Fibroblast of skin of right biceps (primary cell): Measurements from ENCODE around the gene SERPINA3.
"Not testable (repeated sequence)": the region's sequence is repeated elsewhere in the genome, so short reads cannot be mapped to it uniquely, and the experiment has no call there.

Experiments
- DNase-seq: peaks from one replicate; pipeline ENCODE4 v3.0.0-alpha.2; 2013

SERPINA3 gene

GRCh38 chr14:94586635-94587034 is 25.6 kb upstream of the SERPINA3 start:
- no peak for DNase-seq

GRCh38 chr14:94588311-94588710 is 23.9 kb upstream of the SERPINA3 start:
- DNase-seq, result no peak

GRCh38 chr14:94591073-94591472 is 21.1 kb upstream of the SERPINA3 start:
- no peak for DNase-seq

- no peak for DNase-seq
Observed at GRCh38 chr14:94591871-94592270, 20.3 kb upstream of the SERPINA3 start.

- no peak for DNase-seq
Observed at GRCh38 chr14:94592457-94592856, 19.7 kb upstream of the SERPINA3 start.

DNA sequence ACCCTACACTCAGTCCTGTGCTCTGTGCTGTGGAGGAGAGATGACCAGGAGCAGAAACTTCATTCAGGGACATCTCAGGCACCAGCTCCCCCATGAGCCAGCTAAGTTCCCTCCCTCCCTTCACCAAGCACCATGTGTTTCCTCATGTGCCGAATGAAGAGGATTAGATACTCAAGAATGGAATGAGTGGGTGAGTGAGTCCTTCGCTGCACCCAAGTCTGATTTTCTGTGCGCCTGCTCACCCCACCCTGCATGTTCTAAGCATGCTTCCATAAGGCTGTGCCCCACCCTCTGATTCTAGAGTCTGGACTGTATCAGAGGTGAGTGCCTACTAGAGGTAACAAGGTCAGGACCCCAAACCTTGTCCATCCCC is 18.8 kb upstream of the SERPINA3 start:
- no peak for DNase-seq

DNA sequence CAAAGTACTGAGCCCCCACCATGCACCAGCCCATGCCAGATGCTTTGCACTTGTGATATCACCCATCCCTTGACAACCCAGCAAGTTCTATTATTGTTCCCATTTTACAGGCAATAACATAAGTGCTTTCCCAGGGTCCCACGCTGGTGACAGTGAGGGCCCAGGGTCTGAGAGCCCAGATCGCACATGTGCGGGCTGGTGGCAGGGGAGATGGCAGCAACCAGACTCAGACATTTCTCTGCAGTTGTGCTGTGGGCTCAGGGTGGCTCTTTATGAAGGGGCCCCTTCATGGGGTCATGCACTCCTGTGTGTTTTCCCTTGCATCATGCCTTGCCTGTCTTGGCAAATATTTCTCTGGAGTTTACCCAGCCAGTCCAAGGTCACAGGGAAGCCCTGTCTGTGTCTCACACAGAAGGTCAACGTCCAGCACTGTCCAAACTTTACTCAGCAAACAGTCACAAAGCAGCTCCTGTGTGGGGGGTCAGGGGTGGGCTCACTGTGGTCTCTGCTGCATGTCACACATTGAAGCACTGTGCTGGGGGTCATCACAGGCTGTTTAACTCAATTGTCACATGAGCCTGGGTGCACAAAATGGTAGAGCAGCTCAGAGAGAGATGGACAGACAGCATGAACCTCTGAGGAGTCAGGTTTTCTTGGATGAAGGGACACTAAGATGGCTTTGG is 18.3 kb upstream of the SERPINA3 start:
- DNase-seq, result no peak

DNA sequence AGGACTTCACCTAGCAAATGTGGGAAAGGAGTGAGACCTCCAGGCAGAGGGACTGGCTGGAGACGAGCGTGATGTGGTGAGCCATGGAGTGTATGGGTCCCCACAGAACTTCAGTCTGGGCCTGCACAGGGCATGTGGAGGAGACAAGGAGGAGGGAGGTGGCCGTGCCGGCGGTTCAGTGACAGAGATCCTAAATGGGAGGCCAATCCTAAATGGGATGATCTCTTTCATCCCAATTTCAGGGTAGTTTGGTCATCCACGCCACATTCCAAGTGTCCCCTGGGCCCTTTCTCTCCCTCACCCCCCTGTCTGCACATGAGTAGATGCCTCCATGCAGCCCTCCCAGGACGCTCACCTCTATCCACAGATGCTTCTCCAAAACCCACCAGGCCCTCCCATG is 17.8 kb upstream of the SERPINA3 start:
- no peak for DNase-seq

DNA sequence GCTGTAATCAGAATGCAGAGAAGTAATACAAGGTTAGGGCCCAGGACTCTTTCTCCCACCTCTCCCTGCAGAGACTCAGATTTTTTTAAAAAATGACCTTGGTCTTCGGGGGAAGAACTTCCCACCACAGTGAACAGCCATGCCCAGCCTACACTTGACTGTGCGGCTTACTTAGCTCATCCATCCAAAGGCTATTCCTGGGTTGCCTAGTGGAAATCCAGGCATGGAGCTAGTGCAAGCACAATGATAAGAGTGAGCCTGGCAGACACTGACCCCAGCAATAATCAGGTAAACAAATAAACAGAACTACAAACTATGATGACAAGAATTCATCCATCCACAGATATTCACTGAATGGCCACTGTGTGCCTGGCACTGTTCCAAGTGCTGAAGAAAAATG is 16.3 kb upstream of the SERPINA3 start:
- no peak for DNase-seq

- no peak for DNase-seq
Observed at GRCh38 chr14:94596361-94596760, 15.8 kb upstream of the SERPINA3 start.

- no peak for DNase-seq
Observed at GRCh38 chr14:94597788-94598187, 14.4 kb upstream of the SERPINA3 start.

- DNase-seq, result no peak
Observed at GRCh38 chr14:94598506-94598815, 13.7 kb upstream of the SERPINA3 start.

DNA sequence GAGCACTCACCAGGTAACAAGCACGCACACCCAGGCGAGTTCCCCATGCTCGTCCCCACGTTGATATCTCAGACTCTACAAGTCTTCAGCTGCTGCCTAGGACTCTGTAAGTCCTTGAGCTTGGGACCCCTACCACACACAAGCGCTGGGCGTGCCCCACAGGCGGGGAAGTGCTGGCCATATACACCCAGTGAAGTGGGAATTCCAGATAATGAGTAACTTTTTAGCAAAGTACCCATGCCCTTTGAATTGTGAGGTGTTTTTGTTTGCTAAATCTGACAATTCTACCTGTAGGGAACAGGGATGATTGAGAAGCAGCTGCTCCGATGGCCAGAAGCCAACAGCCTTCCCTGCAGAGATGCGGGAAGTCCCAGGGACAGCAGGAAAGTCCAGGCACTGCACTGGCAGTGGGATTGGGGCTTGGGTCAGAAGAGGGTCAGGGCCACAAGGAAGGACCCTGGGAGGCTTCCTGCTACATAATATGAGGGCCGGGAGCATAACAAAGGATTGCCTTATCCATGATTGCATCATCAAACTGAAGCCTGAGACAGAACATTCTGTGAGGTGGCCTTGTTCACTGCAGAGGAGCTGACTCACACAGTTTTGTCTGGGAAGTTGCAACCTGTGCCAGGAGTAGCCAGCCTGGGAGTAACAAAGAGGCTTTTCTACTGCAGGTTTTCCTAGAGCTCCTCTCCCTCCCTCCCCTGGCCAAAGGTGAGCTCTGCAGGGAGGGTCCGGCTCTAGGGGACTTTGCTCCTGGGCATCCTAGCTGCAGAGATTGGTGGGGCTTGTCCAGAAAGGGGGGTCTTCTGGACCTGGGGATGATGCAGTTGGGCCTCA is 13.2 kb upstream of the SERPINA3 start:
- peak; percentile 96 for DNase-seq

DNA sequence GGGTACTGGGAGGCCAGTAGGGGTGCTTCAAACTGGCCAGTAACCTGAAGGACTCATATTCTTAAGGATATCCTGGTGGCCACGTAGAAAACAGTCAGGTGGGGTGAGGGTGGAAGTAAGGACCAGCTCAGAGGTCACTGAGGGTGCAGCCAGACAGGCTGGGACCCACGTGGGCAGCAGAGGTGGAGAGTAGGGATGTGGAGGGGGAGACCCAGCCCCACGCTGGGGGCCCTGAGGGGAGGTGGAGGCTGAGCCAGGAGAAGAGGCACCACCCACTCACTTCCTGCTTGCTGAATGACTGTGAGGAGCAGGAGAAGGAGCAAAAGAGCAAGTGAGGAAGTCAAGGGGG is 12.6 kb upstream of the SERPINA3 start:
- no peak for DNase-seq

GRCh38 chr14:94600148-94600545 is 12.0 kb upstream of the SERPINA3 start:
- no peak for DNase-seq

DNA sequence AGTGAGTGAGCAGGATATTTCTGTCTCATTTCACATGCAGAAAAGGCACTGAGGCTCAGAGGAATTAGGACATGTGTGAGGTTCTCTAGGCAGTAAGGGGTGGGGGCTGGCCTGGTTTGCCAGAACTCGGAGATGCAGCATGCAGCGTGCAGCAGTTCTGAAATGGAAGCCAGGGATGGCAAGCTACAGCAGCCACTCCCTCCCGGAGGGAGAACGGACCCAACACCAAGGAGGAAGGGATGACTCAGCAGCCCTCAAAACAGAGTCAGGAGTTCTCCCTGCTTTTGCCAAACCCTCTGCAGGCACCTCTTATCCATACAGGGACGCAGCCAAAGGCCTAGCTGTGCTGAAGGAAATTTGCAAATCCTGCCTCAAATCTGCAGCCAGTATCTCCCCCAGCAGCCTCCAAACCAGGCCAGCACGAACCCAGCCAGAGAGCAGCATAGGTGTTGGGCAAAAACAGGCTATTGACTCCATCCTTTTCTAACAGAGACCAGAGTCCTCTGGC is 10.3 kb upstream of the SERPINA3 start:
- peak; percentile 89 for DNase-seq

- no peak for DNase-seq
Observed at GRCh38 chr14:94602722-94603121, 9.5 kb upstream of the SERPINA3 start.

DNA sequence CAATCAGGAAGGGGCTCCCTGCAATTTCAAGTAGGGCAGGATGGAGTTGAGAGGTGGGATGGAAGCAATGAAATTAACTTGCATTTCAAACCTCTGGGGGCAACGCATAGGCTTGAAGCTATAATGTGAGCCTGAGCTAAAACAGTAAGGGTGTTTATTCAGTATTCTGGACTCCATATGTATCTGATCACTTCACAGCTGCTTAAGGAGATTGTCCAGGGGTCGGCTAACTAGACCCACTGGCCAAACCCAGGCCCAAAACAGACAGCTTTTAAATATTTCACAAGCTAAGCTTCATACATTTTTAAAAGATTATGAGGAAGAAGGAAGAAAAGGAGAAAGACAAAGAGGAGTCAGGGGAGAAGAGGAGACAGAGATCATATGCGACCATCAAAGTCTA is 6.8 kb upstream of the SERPINA3 start:
- no peak for DNase-seq

DNA sequence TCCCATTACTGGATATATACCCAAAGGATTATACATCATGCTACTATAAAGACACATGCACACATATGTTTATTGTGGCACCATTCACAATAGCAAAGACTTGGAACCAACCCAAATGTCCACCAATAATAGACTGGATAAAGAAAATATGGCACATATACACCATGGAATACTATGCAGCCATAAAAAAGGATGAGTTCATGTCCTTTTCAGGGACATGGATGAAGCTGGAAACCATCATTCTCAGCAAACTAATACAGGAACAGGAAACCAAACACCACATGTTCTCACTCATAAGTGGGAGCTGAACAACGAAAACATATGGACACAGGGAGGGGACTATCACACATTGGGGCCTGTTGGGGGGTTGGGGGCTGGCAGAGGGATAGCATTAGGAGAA is 3.2 kb upstream of the SERPINA3 start:
- not testable (repeated sequence) for DNase-seq

GRCh38 chr14:94611179-94611578 is 1.0 kb upstream of the SERPINA3 start:
- no peak for DNase-seq

GRCh38 chr14:94612580-94613554 is 676 bp downstream of the SERPINA3 start:
- no peak for DNase-seq

DNA sequence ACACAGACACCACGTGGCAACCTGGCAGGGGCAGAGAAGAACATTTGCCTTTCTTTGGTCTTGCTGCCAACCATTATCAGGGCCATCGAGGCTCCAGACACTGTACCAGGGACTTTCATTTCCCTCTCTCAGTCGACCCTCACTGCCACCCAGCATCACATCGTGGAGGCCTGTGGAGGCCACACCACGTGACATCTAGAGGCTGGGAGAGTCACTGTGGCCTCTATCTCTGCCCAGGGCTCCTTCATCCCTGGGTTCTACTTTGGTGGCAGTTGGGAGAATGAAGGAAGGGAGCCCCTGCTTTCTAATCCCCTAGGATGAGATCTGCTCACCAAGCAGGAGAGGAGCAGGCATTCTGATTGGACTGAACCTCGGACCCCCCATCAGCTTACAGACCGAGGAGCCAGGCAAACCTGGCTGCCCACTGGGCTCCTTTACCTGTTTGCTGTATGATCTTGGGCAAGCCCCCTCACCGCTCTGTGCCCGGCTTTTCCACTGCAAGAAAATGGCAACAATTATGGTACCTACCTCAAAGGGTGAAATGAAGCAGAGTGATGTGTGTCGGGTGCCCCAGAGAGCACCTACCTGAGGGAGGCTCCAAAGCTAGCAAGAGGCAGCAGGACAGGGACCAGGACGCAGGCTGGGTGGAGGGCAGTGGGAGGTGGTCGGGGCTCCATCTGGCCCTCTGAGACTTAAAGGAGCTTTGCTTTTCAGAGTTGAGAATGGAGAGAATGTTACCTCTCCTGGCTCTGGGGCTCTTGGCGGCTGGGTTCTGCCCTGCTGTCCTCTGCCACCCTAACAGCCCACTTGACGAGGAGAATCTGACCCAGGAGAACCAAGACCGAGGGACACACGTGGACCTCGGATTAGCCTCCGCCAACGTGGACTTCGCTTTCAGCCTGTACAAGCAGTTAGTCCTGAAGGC is 1.8 kb downstream of the SERPINA3 start:
- no peak for DNase-seq
